Stimulated activated CD8-positive, alpha-beta memory T cell treated with anti-CD3 and anti-CD28 coated beads, Interleukin-4, amount 100 ng/mL, for 24 hours (primary cell): ENCODE results near the gene TAAR2.
"Not testable (repeated sequence)": the region's sequence is repeated elsewhere in the genome, so short reads cannot be mapped to it uniquely, and the experiment has no call there.

ENCODE experiments used
- DNase-seq: peaks from one replicate; pipeline ENCODE4 v3.0.0-alpha.2; 2020; ENCODE audit warnings: low read depth

The TAAR2 gene

DNA sequence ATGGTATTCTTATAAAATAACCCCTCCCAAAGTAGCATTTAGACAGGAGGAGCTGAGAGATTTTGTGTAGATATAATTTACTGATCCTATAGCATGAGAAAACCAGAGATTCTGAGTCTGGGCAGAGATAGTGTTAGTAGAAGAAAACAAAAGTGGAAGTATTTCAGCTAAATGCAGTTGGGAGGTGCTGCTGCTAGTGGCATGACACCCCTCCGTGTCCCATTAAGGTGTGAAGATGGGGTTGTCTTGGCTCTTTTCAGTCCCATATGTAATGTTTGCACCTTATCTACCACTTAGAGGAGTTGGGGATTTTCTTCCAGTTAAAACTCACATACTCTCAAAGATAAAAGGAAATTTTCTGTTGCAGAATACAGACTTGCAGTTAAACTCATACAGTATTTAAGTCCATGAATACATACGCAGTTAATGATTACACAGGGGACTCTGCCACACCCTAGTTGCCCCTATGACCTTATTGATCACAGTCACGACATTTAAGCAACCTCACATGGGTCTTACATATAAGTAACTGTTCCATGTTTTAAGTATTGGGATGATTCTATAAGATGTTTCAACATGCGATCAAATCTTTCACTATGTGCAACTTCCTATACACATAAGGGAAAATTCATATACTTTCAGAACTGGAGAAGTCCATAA is 11.5 kb downstream of the TAAR2 start:
- DNase-seq: no peak

DNA sequence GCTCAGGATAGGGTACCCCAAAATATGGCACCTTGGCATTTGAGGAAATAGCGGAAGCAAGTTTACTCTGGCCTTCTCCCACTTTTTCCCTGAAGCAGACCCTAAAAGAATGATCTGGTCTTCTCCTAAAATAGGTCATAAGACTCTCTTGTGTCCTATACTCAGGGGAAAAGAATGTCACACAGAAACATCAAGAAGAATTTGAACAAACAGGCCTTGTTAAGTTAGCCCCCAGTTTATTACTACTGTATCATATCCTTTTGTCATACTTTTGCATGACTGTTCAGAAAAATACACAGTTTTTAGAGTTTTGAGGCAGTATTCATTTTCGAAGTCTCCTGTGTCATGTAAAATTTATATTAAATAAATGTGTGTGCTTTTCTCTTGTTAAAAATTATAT is 12.5 kb downstream of the TAAR2 start:
- no peak for DNase-seq

DNA sequence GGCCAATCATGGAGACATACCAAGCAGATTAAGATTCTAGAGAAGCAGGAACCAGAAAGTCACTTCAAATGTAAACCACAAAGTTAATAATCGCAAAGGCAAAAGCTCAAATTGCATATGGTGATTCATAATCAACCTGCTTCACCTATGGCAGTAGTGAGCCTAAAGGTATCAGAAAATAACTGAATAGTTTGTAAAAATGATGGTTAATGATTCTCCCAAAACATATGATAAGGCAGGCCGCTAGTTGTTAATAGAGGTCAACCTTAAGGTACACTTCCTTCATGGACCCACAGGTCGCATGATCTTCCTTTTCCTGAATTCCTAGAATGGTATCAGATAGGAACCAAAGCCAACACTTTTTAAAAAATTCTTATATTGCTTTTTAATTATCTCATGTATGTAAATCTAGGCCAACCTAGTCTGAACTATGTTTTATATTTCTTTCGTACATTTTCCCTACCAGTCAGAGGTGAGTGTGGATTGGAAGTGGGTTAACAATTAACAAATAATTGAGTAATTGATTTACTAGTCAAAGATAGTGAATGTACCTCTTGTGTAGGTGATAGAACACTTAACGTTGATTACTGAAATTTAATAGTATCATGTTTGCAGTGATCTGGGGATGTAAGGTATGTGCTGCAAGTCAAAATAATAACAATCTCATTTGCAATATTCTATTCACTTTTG is 16.4 kb downstream of the TAAR2 start:
- no peak for DNase-seq

DNA sequence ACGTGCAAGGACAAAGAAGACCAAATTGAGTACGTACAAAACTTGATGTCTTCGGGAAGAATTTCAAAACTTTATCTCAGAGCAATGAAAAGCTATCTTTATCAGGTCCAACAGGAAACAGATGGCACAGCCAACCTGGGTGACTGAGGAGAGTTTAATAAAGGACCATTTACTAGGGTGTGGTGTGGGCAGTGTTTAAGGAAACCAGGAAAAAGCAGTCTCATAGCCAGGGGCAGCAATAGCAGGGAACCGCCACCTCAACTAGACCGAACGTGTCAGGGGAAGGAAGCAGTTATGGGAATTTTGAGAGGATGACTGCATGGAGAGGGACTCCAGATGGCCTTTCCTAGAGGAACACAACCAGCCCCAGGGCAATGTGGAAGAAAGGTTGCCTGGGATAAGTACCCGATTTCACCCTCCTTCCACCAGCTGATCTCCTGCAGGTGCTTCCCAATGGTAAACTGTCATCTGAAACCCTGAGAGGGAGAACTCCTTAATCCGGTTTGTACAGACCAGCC is 19.4 kb downstream of the TAAR2 start:
- no peak for DNase-seq

DNA sequence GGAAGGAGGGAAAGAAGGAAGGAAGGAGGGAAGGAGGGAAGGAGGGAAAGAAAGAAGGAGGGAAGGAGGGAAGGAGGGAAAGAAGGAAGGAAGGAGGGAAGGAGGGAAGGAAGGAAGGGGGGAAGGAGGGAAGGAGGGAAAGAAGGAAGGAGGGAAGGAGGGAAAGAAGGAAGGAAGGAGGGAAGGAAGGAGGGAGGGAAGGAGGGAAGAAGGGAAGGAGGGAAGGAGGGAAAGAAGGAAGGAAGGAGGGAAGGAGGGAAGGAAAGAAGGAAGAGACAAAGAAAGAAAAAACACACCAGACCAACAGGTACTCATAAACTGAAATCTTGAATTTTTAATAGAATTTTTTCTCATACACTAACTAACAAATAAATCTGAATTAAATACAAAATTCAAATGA is 23.2 kb downstream of the TAAR2 start:
- DNase-seq: not testable (repeated sequence)

DNA sequence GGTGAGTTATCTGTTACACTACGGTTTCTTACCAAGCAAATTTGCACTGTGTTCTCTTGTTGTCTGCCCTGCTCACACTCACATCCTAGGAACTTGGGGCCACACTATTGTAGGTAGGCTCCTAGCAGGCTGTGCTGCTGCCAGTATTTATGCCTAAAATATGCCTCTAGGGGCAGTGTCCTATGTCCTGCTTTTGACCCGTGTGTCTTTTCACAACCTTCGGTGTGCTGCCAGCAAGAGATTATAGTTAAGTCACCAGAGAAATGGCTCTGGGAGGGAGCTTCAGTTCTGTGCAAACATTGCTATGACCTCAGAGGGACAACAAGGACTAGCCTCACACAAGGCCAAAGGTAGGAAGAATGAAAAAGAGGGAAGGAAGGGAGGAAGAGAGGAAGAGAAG is 25.6 kb downstream of the TAAR2 start:
- DNase-seq: no peak

DNA sequence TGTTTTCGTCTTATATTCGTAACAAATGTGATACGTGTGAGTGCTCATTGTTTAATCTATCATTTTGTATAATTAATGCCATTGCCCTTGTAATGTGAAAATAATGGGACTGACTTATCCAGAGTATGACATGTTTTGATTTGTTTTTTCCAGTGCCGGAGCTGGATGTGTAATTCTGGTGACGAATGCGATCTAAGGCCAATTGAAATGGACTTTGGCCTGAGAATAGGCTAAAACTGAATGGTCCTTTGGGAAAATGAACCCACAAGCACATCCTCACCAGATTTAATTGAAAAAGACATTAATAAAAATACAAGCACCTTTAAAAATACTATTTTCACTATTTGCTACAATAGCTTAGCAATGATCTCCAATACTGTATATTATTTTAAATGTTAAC is 27.9 kb downstream of the TAAR2 start:
- no peak for DNase-seq

DNA sequence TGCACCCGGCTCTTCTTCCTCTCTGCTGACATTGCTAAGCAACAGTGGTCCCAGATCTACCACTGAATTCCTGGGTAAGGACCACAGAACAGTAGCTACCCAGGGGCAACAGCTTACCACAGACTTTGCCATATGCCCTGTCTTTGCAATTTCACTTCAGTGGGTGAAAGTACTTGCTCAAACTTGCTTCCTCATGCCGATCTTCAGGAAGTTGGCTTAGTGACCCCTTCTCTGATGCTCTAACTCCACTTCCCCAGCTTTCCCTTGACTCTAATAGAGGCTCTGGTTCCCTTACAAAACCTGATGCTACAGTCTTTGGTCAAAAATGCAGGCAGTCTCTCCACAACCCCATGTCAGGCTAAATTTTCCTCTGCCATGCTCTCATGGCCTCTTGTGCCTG is 31.2 kb downstream of the TAAR2 start:
- no peak for DNase-seq

DNA sequence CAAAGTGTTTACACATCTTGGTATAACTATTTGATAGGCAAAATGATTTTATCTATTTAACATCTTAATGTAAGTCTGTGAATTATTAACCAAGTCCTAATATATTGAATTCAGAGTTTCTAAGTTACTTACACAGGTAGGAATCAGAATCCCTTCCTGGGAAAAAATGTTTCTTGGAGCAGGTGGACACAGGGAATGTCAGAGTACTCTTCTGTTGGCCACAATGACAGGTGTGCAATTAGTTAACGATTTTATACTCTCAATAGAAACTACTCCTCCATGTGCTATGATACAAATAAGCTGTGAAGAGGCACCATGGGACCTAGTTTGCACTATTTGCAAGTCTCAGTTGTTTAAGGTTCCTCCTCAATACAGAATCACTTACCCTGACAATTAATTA is 33.7 kb downstream of the TAAR2 start:
- DNase-seq: no peak

DNA sequence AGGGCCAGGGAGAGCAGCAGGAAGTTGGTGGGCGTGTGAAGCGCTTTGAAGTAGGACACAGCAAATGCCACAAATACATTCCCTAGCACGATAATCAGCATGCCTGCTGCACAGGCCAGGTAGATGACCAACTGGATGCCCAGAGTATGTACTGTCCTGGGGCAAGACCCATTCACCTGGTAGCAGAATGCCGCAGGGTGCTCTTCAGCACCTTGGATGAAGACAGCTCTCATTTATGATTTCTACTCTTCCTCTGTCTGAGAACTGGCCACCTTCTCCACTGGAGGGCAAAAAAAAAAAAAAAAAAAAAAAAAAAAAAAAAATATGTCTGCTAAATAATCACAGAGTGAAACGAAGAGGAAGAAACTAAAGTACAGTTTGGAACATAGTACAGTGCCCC is 34.6 kb downstream of the TAAR2 start, which contains the start of gene TAAR5:
TAAR5 (minus strand) TSS at position 288 of the 400 bp plus-strand sequence; CDS start at position 233, 55 bp downstream.
- DNase-seq: no peak

DNA sequence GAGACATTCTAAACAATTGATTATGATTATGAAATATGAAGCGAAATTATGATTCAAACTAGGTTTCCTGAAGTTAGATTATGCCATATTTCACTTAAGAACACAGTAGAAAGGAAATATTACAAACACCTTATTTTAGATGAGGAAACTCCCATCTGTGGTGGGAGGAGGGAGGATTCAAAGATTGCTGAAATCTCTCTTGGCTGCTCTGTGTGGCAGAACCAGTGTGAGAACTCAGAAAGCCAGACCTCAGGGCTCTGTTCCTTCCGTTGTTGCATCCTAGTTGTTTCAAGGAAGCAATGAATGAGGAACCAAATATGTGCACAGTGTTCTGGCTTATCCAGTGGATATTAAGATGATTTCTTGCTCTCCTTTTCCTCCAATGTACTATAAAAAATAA is 36.7 kb downstream of the TAAR2 start:
- no peak for DNase-seq

DNA sequence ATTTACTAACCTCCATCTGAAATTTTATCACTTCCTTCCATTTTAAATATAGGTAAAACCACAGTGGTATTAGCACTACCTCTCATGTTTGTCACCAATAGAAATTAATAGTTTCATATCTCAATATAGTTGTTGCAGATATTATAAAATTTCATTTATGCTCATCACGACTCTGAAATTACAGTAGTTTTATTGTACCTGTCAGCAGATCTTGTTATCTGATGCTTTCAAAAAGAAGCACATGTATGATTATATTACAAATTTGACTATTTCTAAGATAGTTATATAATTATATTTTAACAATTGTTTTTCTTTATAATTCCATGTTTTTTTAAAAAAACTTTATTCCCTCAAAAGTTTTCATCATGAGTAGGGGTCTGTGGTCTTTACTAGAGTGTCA is 39.4 kb downstream of the TAAR2 start:
- DNase-seq: no peak

DNA sequence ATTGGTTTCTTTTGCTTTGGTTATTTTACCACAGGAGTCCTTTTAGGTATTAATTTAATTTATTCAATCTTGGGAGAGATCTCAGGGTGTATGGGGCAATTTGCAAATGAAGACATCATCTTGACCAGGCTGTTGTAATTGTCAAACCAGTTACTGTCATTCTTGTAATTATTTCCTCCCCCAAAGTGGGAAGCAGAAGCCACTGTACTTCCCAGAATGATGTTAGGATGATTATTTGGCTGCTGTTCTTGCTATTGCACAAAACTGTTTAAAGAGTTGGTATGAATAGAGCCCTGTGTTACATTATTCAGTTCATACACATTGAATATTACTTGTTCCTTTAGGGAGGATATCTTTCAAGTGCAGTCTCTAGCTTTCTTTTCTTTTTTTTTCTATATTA is 52.3 kb downstream of the TAAR2 start:
- no peak for DNase-seq

DNA sequence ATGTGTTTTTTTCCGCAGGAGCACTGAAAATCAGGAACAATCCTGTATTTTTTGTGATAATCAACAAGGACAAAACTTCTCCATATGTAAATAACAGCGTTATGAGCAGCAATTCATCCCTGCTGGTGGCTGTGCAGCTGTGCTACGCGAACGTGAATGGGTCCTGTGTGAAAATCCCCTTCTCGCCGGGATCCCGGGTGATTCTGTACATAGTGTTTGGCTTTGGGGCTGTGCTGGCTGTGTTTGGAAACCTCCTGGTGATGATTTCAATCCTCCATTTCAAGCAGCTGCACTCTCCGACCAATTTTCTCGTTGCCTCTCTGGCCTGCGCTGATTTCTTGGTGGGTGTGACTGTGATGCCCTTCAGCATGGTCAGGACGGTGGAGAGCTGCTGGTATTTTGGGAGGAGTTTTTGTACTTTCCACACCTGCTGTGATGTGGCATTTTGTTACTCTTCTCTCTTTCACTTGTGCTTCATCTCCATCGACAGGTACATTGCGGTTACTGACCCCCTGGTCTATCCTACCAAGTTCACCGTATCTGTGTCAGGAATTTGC is 53.8 kb downstream of the TAAR2 start, which contains the start of gene TAAR6:
TAAR6 (plus strand) TSS at position 102 of the 557 bp plus-strand sequence; CDS start at position 102, 0 bp downstream.
- no peak for DNase-seq

DNA sequence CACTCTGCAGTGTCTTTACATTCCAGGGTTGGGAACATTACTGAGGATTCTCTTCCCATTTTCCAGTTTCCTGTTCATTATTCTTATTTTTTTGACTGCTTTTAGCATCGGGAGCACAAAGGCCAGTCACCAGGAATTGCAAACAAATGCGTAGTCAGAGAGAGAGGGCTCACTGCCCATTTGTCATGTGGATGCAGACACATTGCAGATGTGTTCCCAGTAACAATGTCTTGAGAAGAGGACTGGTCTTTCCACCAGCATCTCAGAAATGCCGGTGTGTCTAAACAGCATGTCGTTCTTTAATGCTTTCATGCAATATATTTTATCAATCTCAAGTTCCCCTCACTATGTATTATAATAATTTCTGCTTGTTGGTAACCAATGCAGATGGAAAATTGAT is 54.9 kb downstream of the TAAR2 start:
- DNase-seq: no peak

DNA sequence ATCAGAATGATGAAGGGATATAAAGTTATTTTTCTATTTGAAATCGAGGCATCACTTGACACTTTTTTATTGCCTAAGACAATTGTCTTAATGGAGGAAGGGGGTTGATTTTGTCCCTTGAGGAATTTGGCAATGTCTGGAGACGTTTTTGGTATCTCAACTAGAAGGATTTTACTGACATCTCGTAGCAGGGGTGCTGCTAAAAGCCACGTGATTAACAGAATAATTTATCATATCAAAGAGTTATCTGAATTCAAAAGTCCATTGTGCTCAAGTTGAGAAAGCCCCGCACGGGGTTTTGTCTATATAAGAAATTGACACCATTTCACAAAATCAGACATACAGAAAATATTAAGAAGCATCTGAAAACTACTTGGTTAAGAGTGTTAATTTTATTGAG is 55.5 kb downstream of the TAAR2 start:
- no peak for DNase-seq

DNA sequence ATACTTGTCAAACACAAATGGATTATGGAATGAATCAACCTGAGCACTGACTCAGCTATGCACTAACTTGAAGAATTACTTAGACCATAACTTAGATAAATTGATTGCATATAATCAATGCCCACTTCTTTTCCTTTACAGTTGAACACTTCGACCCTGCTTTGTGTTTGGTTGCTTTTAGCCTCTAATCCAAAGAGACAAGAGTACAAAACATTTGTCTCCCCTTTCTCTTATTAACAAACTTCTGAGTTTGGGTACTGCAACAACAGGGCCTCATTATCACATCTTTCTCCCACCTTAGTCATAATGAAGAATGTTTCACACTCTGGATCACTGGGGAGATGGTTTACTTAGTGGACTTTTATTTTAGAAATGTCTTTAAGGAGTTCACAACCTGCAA is 56.5 kb downstream of the TAAR2 start:
- no peak for DNase-seq
